ENCODE results near the gene LIME1. TPM values are rescaled to one million over a fixed set of nuclear protein-coding genes. Genes with fewer than 3 reads are reported as not detected.

The LIME1 gene
- total RNA-seq, 1 experiment from 2014 or later: 4.5 TPM

GRCh38 chr20:63707558-63708300 lies 28.7 kb upstream of the LIME1 start, which contains the start of the genes ARFRP1 and ZGPAT (continued):
- TF ChIP-seq ETV6 (CRISPR knock-in tag; IDR thresholded peaks at IDR 0.05): peak; percentile 87
- TF ChIP-seq STAT6 (CRISPR knock-in tag; conservative IDR thresholded peaks at IDR 0.05; ENCODE audit: low read depth): peak; percentile 90; the same call in 1 of the 2 replicates
- TF ChIP-seq CREM (CRISPR knock-in tag; IDR thresholded peaks at IDR 0.05): peak; percentile 69; the same call in 1 of the 2 replicates
- 0 out of 2 replicates have a peak, but pooled peaks have one; percentile 60 for TF ChIP-seq ZBTB43 (CRISPR knock-in tag; IDR thresholded peaks at IDR 0.05)
- TF ChIP-seq NFE2L1 (CRISPR knock-in tag; IDR thresholded peaks at IDR 0.05): no peak
- TF ChIP-seq ZNF532 (CRISPR knock-in tag; IDR thresholded peaks at IDR 0.05; ENCODE audit: borderline replicate concordance): no peak
- TF ChIP-seq ZNF423 (CRISPR knock-in tag; IDR thresholded peaks at IDR 0.05): no peak
- TF ChIP-seq ZNF317 (CRISPR knock-in tag; IDR thresholded peaks at IDR 0.05; ENCODE audit: borderline replicate concordance, low read depth): 0 out of 2 replicates have a peak, but pooled peaks have one; percentile 24
- peak; percentile 78 for TF ChIP-seq SP1 (CRISPR knock-in tag; conservative IDR thresholded peaks at IDR 0.05)
- TF ChIP-seq ZNF671 (CRISPR knock-in tag; IDR thresholded peaks at IDR 0.05): no peak
- no peak for TF ChIP-seq NFYB (CRISPR knock-in tag; conservative IDR thresholded peaks at IDR 0.05; ENCODE audit: low read depth)
- no peak for TF ChIP-seq GTF2I (CRISPR knock-in tag; conservative IDR thresholded peaks at IDR 0.05)
- no peak for TF ChIP-seq ZNF416 (CRISPR knock-in tag; IDR thresholded peaks at IDR 0.05)
- TF ChIP-seq CTCF (IDR thresholded peaks at IDR 0.05): no peak
- TF ChIP-seq ATF3 (CRISPR knock-in tag; conservative IDR thresholded peaks at IDR 0.05): no peak
- peak; percentile 60; the same call in 1 of the 2 replicates for TF ChIP-seq ARID4B (CRISPR knock-in tag; IDR thresholded peaks at IDR 0.05; ENCODE audit: borderline replicate concordance)
- TF ChIP-seq EMX1 (CRISPR knock-in tag; IDR thresholded peaks at IDR 0.05): no peak
- TF ChIP-seq NFATC4 (CRISPR knock-in tag; IDR thresholded peaks at IDR 0.05): no peak
- TF ChIP-seq MLX (CRISPR knock-in tag; IDR thresholded peaks at IDR 0.05): no peak
- TF ChIP-seq FOXP4 (CRISPR knock-in tag; IDR thresholded peaks at IDR 0.05): peak; percentile 91
- TF ChIP-seq SMAD3 (CRISPR knock-in tag; IDR thresholded peaks at IDR 0.05; ENCODE audit: borderline replicate concordance): no peak

Data from WTC11 (cell line).